Lung (tissue), 12 donors: ENCODE data around the gene IGSF11. TPM values are rescaled to one million over a fixed set of nuclear protein-coding genes. Genes with fewer than 3 reads are reported as not detected.

Source experiments
- ATAC-seq: fragments of 200-7000 bp; cut with Tn5 transposase; one replicate; pipeline ENCODE4 v1.9.1; 2020; ENCODE audit warnings: moderate number of reproducible peaks; ENCODE audit not compliant: insufficient read depth, low FRiP score
- DNase-seq, 3 donors: peaks; one replicate each; pipeline ENCODE4 v3.0.0-alpha.2; 2013 to 2017
- H3K27ac ChIP-seq, 2 donors: one replicate each; pipeline ENCODE4 v1.5.1; 2013; ENCODE audit warnings: mild to moderate bottlenecking in 2 of 2, moderate library complexity in 2 of 2, control low read depth in 1 of 2, inconsistent platforms in 1 of 2, low read depth in 1 of 2, low read length in 1 of 2
- H3K27me3 ChIP-seq, 3 donors: one replicate each; pipeline ENCODE4 v1.5.1; 2013; ENCODE audit warnings: low read length in 2 of 3; ENCODE audit not compliant: control insufficient read depth in 3 of 3, insufficient read depth in 3 of 3
- H3K36me3 ChIP-seq, 4 donors: one replicate each; pipeline ENCODE4 v1.5.1; 2013; ENCODE audit warnings: low read length in 4 of 4, mild to moderate bottlenecking in 1 of 4, moderate library complexity in 1 of 4; ENCODE audit not compliant: control insufficient read depth in 4 of 4, insufficient read depth in 4 of 4
- H3K4me1 ChIP-seq, 5 donors: one replicate each; pipeline ENCODE4 v1.5.1; 2013; ENCODE audit warnings: low read length in 5 of 5, mild to moderate bottlenecking in 2 of 5, moderate library complexity in 1 of 5; ENCODE audit not compliant: control insufficient read depth in 5 of 5, insufficient read depth in 5 of 5
- H3K4me3 ChIP-seq: one replicate; pipeline ENCODE4 v1.5.1; 2013; ENCODE audit warnings: mild to moderate bottlenecking, control low read depth, moderate library complexity
- H3K9ac ChIP-seq, 2 donors: one replicate each; pipeline ENCODE4 v1.5.1; 2013; ENCODE audit warnings: low read length in 2 of 2, control low read depth in 1 of 2; ENCODE audit not compliant: insufficient read depth in 1 of 2
- H3K9me3 ChIP-seq, 4 donors: one replicate each; pipeline ENCODE4 v1.5.1; 2013; ENCODE audit warnings: low read length in 3 of 4, mild to moderate bottlenecking in 1 of 4, moderate library complexity in 1 of 4; ENCODE audit not compliant: control insufficient read depth in 4 of 4, insufficient read depth in 3 of 4
- CTCF ChIP-seq: IDR thresholded peaks from 2 replicates; pipeline ENCODE4 v1.5.1; 2012; ENCODE audit warnings: mild to moderate bottlenecking; ENCODE audit errors: control extremely low read depth, extremely low read depth
- WGBS, 2 donors: extraction: QIAGEN DNeasy Blood & Tissue Kit; methylation state at CpG; one replicate each; pipeline ENCODE4 v1.1.7; 2013; 5-methylcytosine and 5-hydroxymethylcytosine counted together
- polyA plus RNA-seq, 2 donors: library from polyadenylated mRNA; stranded (reverse); fragments of 200-250 nt; gene quantifications; one replicate each; pipeline ENCODE4 v1.2.1, GENCODE V29; 2013
- total RNA-seq, 2 donors: library from RNA; depleted of rRNA in 1 of 2; stranded (reverse); fragments of >200 nt in 1 of 2; gene quantifications; one replicate each; pipeline ENCODE4 v1.2.1, GENCODE V29; 2014 to 2021
- donor health status: control.
- donor health status: control.
- donor health status: Bipolar disorder and iron deficiency.
- donor health status: healthy.
- donor health status: DM: yes; HTN: yes; CAD: no.

IGSF11 gene
- total and polyA plus RNA-seq, 4 donors = 0.07 to 0.94 (median 0.45) TPM

- Histone ChIP-seq H3K27me3 (no peaks in the 10 kb centered on the region), H3K9me3 (no peaks in the 10 kb centered on the region), H3K36me3 (no peaks in the 10 kb centered on the region), H3K4me3 (no peak overlapping the region), H3K4me1 (peaks cover 0 to 8% (median 0%) of the 10 kb centered on the region in 5 donors), H3K9ac (no peak overlapping the region), H3K27ac (no peak overlapping the region)
- ATAC-seq (no peak), DNase-seq (no peak)
- TF ChIP-seq CTCF = no peak
- WGBS, 2 donors = 85 to 88% methylated on average over 3 of the region's 3 CpGs
These were observed 61.6 kb downstream of the IGSF11 start for GRCh38 chr3:118973050-118973449.

- Histone ChIP-seq H3K9me3 (no peaks in the 10 kb centered on the region), H3K4me3 (no peak overlapping the region), H3K36me3 (no peaks in the 10 kb centered on the region), H3K9ac (no peak overlapping the region), H3K27ac (no peak overlapping the region), H3K27me3 (no peaks in the 10 kb centered on the region), H3K4me1 (peaks cover 0 to 8% (median 0%) of the 10 kb centered on the region in 5 donors)
- TF ChIP-seq CTCF = no peak
- ATAC-seq (no peak), DNase-seq (no peak)
- 54 to 75% methylated on average over 2 of the region's 2 CpGs for WGBS, 2 donors
These were observed 63.8 kb downstream of the IGSF11 start for GRCh38 chr3:118970819-118971218.

- 60 to 65% methylated on average over 2 of the region's 2 CpGs for WGBS, 2 donors
- H3K27me3 ChIP-seq = no peaks in the 10 kb centered on the region
- peaks cover 0 to 8% (median 0%) of the 10 kb centered on the region in 5 donors for H3K4me1 ChIP-seq
- H3K36me3 ChIP-seq = no peaks in the 10 kb centered on the region
- H3K9me3 ChIP-seq = no peaks in the 10 kb centered on the region
- no peak overlapping the region for H3K9ac ChIP-seq
- no peak for TF ChIP-seq CTCF
- H3K27ac ChIP-seq = no peak overlapping the region
- DNase-seq = no peak
- H3K4me3 ChIP-seq = no peak overlapping the region
- no peak for ATAC-seq
These were observed 66.0 kb downstream of the IGSF11 start for GRCh38 chr3:118968640-118969039.

GRCh38 chr3:118968111-118968510 lies 66.5 kb downstream of the IGSF11 start:
- H3K27ac ChIP-seq = no peak overlapping the region
- no peaks in the 10 kb centered on the region for H3K27me3 ChIP-seq
- ATAC-seq (no peak), DNase-seq (no peak)
- no peak for TF ChIP-seq CTCF
- WGBS, 2 donors = 62 to 68% methylated on average over 4 of the region's 4 CpGs
- H3K36me3 ChIP-seq = no peaks in the 10 kb centered on the region
- H3K4me3 ChIP-seq = no peak overlapping the region
- H3K9ac ChIP-seq = no peak overlapping the region
- no peaks in the 10 kb centered on the region for H3K9me3 ChIP-seq
- peaks cover 0 to 5% (median 0%) of the 10 kb centered on the region in 5 donors for H3K4me1 ChIP-seq
